GM19463 (cell line): Measurements from ENCODE around the gene DQX1.
"Not testable (repeated sequence)": the region's sequence is repeated elsewhere in the genome, so short reads cannot be mapped to it uniquely, and the experiment has no call there.

ENCODE experiments used
- ATAC-seq: cut with Tn5 transposase; IDR thresholded peaks from one replicate; pipeline ENCODE4 v1.9.1; 2021; ENCODE audit warnings: mild to moderate bottlenecking, moderate library complexity; ENCODE audit not compliant: unreplicated experiment

DQX1 gene

GRCh38 chr2:74470742-74471141 lies 55.3 kb downstream of the DQX1 start:
- ATAC-seq: not testable (repeated sequence)
